ENCODE data around the gene ACAD8.

Gene ACAD8

GRCh38 chr11:134253188-134253993, at the start of gene ACAD8, which contains the start of gene THYN1:
Gene ACAD8, plus strand, starts transcription at chr11:134253568. Its CDS starts 33 bp downstream, at chr11:134253601.
Gene THYN1, minus strand, starts transcription at chr11:134253352. Its CDS starts 470 bp downstream, at chr11:134252882.
- TF ChIP-seq CTCF (IDR thresholded peaks at IDR 0.05; ENCODE audit: low read depth, low read length, missing control alignments), result no peak
- peak; percentile 89 for DNase-seq (ENCODE audit: extremely low read depth, low read depth)
- peak within 1 kb of the TSS; percentile 62 for H3K4me3 ChIP-seq (replicated peaks; ENCODE audit: low read depth, low read length)

- no peak overlapping the region for H3K4me3 ChIP-seq (replicated peaks; ENCODE audit: low read depth, low read length)
- no peak for TF ChIP-seq CTCF (IDR thresholded peaks at IDR 0.05; ENCODE audit: low read depth, low read length, missing control alignments)
- no peak for DNase-seq (ENCODE audit: extremely low read depth, low read depth)
Observed at GRCh38 chr11:134205729-134206128, 47.6 kb upstream of the ACAD8 start.

DNA sequence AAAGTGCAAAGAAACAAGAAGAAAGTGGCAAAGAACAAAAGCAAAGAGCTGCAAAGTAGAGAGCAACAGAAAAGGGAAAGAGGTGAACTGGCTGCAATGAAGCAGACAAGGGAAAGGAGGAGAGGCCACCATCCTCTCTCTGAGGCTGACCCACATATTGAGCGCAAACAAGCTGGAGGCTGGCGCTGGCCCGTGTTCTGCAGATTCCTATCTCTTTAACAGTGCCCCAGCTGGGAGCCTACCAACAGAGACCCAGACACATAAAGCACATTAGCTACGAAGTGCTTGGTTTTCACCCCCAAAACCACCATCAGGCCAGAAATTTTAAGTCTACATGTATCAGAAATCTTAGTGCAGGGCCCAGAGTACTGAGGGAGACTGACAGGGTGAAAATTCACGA, 47.2 kb upstream of the ACAD8 start:
- TF ChIP-seq CTCF (IDR thresholded peaks at IDR 0.05; ENCODE audit: low read depth, low read length, missing control alignments), result no peak
- no peak for DNase-seq (ENCODE audit: extremely low read depth, low read depth)
- no peak overlapping the region for H3K4me3 ChIP-seq (replicated peaks; ENCODE audit: low read depth, low read length)

DNA sequence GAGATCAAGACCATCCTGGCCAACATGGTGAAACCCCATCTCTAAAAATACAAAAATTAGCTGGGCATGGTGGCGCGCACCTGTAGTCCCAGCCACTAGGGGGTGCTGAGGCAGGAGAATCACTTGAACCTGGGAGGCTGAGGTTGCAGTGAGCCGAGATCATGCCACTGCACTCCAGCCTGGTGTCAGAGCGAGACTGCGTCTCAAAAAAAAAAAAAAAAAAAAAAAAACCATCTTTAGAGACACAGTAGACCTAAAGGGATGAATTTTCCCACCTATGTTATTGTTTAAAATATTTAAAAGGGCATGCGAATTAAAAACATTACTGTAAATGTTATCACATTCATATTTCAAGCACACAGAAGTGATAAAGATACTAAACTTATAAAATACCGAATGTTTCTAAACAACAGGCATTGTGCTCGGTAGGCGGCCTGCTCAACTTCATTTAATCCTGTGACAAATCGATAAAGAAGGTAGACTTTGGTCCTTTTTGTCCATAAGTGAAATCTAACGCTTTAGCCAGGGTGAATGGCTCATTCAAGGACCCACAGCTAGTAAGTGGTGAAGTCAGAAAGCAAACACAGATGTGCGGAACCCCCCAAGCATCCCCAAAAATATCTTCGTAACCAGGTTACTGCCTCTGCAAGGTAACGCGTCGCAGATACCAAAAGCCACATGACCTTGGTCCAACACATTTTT, 45.7 kb upstream of the ACAD8 start:
- DNase-seq (ENCODE audit: extremely low read depth, low read depth), result no peak
- peak; percentile 67 for TF ChIP-seq CTCF (IDR thresholded peaks at IDR 0.05; ENCODE audit: low read depth, low read length, missing control alignments)
- H3K4me3 ChIP-seq (replicated peaks; ENCODE audit: low read depth, low read length), result no peak overlapping the region

GRCh38 chr11:134215836-134216235, 37.5 kb upstream of the ACAD8 start:
- DNase-seq (ENCODE audit: extremely low read depth, low read depth), result no peak

DNA sequence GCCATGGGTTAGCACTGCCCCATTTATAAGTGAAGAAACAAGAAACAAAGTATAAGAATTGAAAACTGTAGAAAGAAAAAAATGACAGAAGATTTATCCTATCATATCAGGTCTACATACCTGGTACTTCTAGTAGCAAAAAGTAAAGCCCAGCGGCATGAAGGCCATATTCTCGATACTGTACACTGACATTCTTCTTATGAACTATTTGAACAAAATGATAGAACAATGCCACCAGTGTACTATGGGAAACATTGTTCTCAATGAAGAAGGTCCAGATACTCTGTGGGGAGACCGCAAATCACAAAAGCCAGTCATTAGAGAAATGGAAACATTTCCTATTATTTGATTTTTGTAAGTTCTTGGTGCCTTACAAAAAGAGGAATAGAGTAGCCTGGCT, 36.6 kb upstream of the ACAD8 start:
- DNase-seq (ENCODE audit: extremely low read depth, low read depth), result no peak
- TF ChIP-seq CTCF (IDR thresholded peaks at IDR 0.05; ENCODE audit: low read depth, low read length, missing control alignments), result no peak

More at GRCh38 chr11:134215836-134216235, 37.5 kb upstream of the ACAD8 start:
- TF ChIP-seq CTCF (IDR thresholded peaks at IDR 0.05; ENCODE audit: low read depth, low read length, missing control alignments), result no peak
- no peak overlapping the region for H3K4me3 ChIP-seq (replicated peaks; ENCODE audit: low read depth, low read length)

More for the DNA sequence above, 36.6 kb upstream of the ACAD8 start:
- no peak overlapping the region for H3K4me3 ChIP-seq (replicated peaks; ENCODE audit: low read depth, low read length)

All from HFF-Myc (cell line).